RPMI8226 (cell line): Measurements from ENCODE around the gene ACTL8.

Experiments used
- DNase-seq: peaks from one replicate; pipeline ENCODE4 v3.0.0-alpha.2; 2015

Gene ACTL8

DNA sequence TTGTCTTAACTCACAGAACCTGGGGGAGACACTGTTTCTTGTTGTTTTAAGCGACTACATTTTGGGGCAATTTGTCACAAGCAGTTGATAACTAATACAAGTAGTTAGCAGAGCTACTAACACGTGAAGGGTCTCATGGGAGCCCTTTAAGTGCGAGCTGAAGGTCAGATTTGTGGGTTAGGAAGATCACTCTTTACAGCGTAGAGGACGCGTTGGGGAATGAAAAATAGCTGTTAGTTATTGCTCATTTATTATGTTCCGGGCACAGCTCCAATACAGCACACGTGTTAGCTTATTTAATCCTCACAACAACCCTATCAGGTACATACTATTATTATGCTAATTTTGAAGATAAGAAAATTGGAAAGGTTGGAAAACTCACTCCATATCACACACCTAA lies 95.9 kb downstream of the ACTL8 start:
- no peak for DNase-seq

DNA sequence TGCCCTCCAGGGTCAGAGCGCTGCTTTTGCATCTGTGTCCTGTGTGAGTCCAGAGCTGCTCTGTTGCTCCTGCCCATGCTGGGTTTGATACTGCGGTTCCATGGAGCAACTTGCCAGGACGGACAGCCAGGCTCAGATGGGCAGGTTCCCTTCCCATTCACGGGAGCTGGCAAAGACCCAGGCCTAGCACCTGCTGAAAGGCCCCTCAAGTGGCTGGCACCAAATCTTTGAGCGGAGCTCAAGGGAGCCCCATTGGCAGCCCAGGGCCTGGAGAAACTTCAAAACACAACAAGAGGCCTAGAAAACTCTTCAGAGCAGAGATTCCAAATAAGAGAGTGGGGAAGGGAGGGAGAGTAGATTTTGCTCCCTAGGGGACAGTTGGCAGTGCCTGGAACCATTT lies 97.2 kb downstream of the ACTL8 start:
- no peak for DNase-seq

DNA sequence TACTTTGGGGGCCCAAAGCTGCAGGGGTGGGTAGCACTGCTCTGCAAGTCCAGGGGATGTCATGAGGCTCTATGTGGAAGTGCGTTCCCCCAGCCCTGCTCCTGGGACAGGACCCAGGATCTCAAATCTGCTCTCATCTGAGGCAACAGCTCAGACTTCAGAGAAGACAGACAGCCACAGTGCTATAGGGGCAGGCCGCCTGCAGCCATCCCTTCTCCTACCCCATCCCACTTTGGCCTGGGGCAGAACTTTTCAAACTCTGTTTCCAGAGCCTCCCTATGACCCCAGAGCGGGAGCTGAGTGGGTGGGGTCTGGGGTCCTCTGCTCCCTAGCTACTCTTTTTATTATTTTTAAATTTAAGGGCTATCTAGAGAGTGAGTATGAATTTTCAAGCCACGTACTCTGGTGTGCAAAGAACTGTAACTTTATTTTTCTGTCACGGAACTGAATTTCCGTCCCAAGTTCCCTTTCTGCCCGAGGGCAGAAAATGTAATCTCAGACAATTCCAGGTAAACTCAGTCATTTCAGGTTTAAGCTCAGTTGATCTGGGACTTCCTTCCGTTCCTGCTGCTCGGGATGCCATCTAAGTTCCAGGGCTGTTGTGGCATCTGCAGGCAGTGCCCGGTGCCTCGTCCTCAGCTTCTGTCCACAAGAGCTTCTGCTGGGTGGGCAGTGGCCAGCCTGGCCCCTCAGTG lies 98.3 kb downstream of the ACTL8 start:
- no peak for DNase-seq

DNA sequence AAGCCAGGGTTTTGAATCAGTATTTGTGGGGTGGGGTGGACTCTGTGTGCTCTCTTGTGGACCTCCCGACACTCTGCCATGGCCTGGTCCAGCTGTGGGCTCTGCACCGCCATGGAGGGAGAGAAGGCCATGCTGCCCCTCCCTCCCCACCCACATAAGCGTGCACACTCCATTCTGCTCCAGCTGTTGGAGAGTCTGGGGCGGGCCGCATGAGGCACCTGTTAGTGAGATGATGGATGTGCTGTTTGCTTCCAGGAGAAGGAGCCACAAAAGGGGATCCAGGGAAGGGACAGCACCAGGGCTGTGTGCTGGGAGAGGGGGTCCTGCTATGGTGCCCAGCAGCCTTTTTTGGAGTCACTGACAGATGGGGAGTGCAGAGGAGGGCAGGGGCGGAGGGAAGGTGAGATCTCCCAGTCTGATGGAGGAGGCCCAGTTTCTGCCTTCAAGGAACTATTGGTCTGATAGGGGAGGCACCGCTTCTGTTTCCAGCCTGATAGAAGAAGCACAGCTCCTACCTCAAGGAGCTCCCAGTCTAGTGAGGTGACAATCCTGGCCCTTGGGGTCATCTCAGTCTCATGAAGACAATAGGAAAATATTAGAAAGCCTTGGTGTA lies 101.5 kb downstream of the ACTL8 start:
- DNase-seq = no peak

DNA sequence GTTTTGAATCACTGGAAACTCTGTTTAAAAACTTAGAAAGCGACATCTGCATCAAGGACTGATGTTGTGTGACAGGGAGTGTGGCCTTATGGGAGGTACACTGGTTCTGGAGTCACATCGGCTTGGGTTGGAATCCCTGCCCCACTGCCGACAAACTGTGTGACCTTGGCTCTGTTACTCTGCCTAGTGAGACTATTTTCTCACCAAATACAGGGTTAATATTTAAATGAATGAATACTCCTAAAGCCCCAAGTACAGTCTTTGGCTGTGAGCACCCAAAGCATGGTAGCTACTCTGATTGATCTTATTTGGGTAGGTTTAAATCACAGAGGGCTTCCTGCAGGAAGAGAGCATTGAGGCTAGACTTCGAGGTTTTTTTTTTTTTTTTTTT lies 102.0 kb downstream of the ACTL8 start:
- DNase-seq = no peak

DNA sequence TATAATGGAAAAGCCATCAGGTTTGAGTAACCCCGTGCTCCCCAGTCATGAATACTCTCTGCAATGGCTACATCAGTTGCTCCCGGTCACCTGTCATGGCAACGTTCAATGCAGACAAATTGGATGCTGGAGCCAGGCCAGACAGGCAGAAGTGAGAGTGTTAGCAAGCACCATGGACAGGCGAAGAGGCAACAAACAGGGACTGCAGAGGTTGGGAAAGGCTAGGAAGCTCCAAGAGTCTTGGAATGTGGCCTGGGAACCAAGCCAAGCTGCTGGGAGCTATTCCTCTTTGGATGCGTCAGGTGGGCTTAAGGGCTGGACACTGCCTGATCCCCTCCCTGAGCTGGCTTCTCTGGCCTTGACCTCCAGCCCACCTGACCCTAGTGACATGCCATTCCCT lies 102.9 kb downstream of the ACTL8 start:
- no peak for DNase-seq

DNA sequence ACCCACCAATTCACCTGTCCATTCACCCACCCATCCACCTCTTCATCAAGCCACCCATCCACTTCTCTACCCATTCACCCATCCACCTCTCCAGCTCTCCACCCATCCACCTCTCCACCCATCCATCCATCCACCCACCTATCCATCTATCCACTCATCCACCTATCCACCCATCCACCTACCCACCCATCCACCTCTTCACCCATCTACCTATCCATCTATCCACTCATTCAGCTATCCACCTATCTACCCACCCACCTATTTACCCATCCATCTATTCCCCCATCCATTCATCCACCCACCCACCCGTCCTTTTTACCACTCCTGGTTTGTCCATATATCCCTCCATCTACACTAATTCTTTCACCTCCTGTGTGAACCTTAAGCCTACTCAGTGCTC lies 105.7 kb downstream of the ACTL8 start:
- no peak for DNase-seq

DNA sequence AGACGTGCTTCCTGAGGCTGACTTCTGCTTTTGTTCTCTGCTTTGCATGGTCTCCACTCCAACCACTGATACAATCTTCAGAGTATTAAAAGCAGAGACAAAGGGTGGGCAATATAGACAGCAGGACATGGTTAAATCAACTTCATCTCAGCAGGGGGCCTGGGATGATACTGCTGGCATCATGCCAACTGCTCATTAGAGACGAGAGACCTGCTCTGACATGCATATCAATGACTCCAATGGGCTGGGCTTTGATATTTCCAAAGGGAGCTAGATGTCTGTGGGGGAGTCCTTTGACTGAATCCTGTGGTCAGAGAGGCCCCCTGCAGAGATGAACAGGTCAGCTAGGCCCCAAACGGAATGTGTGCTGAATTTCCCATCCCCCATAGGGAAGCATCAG lies 106.6 kb downstream of the ACTL8 start:
- DNase-seq = no peak

DNA sequence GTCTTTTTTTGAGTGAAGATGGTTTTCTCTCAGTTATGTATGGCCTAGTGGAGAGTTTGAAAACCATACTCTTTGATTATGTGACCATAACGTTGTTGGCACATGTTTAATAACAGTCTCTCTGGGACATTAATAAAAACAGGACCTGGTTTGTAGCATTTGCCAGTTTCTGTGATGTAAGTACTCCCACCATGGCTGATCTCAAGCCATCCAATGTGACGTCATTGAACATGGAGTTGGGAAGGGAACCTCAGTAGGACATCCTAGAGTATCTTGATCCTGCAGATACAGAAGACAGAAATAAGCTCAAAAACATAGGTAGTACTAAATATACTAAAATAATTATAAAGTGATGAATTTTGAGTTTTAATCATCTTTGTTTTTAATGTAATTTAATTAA lies 107.0 kb downstream of the ACTL8 start:
- no peak for DNase-seq

DNA sequence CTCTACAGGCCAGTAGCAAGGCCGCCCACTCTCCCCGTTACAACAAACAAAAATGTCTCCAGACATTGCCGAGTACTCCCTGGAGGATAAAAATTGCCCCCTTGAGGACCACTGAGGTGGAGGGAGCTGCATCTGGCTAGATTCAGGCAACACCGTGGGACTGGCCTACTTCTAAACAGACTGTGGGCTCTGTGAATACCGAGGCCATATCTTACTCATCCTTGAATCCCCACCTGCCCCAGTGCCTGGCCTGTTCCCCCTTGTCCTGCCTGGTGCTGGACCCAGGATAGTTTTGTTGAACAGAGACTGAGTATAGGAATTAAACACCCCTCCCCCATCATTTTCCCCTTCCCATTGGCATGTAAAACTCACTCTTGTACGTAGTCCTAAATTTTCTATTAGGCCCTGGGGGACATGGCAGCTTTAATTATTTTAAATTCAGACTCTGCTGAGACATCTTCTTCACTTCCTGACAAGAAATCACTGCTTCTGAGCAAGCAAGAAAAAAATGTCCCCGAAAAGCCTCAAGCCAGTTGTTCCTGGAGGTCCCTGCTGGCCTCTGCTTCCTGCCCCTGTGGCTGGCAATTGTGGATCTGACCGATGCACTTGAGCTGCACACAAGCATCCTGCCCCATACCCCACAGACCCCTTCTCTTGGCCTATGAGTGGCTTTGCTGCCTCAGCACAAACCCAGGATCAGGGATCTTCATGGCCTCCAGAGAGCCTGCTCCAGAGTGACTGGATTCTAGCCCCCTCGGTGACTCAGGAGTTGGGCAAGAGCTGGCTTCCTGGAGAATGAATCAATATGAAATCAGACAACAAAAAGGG lies 111.0 kb downstream of the ACTL8 start:
- no peak for DNase-seq

DNA sequence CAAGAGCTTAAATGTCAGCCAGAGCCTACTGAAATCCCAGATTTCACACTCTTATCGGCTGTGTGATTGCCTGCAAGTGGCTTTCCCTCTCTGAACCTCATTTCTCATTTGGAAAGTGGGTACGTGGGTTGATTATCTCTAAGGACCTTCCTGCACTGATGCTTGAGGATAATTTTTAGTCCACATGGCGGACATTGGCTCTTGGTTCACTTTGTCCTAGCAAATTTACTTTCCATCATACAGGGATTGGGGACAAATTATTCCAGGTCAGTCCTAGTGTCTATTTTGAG lies 111.6 kb downstream of the ACTL8 start:
- DNase-seq = no peak

DNA sequence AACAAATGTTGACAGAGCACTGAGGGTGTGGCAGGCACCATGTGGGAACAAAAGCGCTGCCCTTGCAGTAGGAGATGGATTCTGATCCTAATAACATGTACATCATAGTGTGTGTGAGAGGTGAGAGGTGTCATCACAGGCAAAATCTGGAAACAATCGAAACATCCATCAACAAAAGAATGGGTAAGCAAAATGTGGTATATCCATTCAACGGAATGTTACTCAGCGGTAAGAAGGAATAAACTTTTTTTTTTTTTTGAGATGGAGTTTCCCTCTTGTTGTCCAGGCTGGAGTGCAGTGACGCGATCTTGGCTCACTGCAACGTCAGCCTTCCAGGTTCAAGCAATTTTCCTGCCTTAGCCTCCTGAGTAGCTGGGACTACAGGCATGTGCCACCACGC lies 112.3 kb downstream of the ACTL8 start:
- DNase-seq = no peak

DNA sequence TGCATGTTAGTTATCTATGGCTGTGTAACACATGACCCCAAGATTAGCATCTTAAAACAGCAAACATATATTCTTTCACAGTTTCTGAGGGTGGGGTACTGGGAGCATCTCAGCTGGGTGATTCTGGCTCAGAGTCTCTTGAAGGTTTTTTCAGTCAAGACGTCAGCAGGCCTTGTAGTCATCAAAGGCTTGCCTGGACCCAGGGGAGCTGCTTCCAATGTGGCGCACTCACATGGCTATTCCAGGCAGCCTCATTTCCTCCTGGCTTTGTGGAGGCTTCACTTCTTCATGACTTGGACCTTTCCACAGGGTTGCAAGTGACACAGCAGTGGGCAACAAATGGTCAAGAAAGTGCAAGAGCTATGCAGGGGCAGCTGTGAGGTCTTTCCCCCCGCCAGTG lies 114.7 kb downstream of the ACTL8 start:
- no peak for DNase-seq

DNA sequence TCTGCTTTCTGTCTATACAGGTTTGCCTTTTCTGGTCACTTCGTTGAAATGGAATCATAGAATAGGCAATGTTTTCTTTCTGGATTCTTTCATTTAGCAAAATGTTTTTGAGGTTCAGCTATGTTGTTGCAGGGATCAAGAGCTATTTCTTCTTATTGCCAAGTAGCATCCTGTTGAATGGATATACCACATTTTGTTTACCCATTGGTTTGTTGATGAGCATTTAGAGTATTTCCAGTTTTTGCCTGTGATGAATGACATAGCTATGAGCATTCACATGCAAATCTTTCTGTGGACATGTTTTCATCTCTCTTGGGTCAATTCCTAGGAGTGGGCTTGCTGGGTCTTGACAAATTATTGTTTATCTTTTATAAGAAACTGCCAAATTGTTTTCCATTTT lies 115.5 kb downstream of the ACTL8 start:
- DNase-seq = no peak

DNA sequence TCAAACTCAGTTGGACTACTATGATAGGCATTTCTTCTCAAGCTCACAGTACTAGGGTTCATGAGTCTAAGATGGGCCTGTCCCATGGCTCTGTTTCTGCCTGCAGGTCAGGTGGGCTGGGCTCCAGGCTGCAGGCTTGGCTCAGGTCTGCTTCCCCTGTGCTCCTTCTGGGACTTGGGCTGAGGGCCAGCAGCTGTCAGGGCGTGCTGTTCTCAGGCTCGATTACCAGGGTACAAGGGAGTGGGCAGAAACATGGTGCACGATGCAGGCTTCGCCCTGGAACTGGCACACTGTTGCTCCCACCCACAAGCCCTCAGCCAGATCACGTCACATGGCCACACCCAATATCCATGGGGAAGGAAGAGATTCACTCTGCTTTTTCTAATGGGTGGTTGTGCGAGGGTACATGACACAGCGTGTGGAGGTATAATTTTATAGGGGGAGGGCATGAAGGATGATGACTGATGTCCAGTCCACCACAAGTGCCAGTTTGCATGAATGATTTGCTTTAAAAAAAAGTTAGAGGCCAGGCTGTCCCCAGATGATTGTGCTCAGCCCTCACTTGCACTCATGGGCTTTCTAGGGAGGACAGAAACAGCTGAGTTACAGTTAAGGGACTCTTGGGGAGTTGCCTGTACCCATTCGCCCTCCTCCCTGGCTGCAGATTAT lies 118.0 kb downstream of the ACTL8 start:
- no peak for DNase-seq

DNA sequence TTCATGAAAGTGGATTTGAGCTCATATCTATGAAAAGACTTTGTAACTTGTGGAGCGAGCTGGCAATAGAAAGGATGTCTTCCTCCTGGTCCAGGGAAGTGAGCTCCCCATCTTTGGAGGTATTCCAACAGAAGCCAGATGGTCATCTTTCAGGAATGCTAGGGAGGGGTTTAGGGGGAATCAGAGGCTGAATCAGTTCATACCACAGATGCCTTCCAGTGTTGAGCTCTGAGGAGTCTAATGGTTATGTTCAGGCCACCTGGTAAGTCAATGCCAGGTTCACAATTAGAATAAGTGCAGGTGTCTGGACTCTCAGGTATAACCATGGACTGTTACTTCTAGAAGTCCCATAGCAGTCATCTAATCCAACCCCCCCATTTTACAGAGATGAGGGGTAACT lies 119.1 kb downstream of the ACTL8 start:
- DNase-seq = no peak

DNA sequence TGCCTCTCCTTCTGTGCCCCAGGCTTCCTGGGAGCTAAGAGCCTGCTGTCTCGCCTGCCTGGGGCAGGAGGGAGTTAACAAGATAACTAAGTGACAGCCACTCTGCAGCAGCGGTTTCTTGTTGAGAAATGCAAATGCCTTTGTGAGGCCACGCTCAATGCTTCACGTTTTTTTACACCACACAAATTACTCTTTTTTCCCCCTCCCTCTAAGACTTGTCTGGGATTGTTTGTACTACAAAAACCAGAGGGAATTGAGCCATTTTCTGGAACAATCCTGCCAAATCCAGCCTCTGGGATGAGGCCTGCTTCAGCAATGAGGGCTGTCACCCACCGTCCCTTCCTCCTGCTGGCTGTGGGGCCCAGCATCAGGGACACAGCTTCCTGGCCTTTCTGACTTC lies 119.6 kb downstream of the ACTL8 start:
- no peak for DNase-seq

DNA sequence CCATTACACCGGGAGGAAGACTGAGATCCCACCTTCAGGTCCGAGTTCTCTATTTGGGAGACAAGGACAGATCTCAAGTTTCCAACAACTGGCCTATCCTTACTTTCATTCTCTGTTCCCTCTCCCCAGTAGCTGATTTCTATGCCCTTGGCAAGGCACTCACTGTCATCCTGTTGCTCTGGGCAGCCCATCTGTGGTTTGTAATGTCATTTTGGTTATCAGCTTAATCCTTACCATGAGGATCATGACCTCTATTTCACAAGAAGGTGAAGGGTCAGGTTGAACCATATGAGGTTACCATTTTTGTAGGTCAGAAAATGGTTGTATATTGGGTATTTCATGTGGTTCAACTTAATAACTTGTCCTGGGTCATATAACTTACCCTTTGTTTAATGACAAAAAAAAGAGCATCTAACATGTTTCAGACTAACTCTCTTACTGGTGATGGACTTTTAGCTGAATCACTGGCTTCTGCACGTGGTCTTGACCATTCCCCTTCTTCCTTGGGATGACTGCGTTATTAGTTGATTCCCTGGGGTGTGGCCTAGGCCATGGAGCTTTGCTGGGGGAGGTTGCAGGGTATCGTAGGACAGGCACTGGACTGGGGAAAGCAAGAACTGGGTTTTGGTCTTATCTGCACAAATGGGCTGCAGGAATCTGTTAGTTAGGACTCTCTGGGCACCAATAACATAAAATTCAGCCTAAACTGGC lies 120.2 kb downstream of the ACTL8 start:
- no peak for DNase-seq

DNA sequence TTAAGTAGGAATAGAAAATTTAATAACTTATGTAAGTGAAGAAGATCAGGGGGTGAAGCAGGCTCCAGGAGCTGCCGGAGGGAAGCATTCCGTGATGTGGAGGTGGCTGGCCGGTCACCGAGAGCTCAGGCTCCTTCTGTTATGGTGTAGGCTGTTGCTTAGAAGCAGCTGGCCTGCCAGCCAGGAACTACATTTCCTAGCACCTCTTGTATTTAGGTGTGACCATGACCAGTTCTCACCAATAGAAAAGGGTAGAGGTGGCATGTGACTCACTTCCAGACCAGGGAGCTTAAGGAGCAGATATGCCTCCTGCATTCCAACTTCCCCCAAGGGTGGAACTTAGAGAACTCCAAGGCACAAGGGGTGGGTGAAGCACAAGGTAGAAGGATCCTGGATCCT lies 120.7 kb downstream of the ACTL8 start:
- no peak for DNase-seq
